HG03565 (cell line): Measurements from ENCODE around the gene POLD1.
"Not testable (repeated sequence)": the region's sequence is repeated elsewhere in the genome, so short reads cannot be mapped to it uniquely, and the experiment has no call there.

ENCODE experiments used
- ATAC-seq: cut with Tn5 transposase; IDR thresholded peaks from one replicate; pipeline ENCODE4 v1.9.1; 2021; ENCODE audit warnings: mild to moderate bottlenecking, moderate library complexity; ENCODE audit not compliant: unreplicated experiment

POLD1 gene

GRCh38 chr19:50383852-50384684 lies at the start of gene POLD1:
Gene POLD1, plus strand, starts transcription at chr19:50384347. Its CDS starts 14,505 bp downstream, at chr19:50398852.
- ATAC-seq, result peak; percentile 76

GRCh38 chr19:50334741-50335421 lies 49.3 kb upstream of the POLD1 start:
- no peak for ATAC-seq

- ATAC-seq, result not testable (repeated sequence)
These were observed 47.1 kb upstream of the POLD1 start for GRCh38 chr19:50337031-50337430.

GRCh38 chr19:50340331-50340730 lies 43.8 kb upstream of the POLD1 start:
- no peak for ATAC-seq

GRCh38 chr19:50341091-50341564 lies 43.0 kb upstream of the POLD1 start:
- ATAC-seq, result peak; percentile 55

GRCh38 chr19:50344661-50345318 lies 39.4 kb upstream of the POLD1 start:
- peak; percentile 34 for ATAC-seq

- peak; percentile 47 for ATAC-seq
These were observed 37.0 kb upstream of the POLD1 start for GRCh38 chr19:50347089-50347581.

- no peak for ATAC-seq
These were observed 34.7 kb upstream of the POLD1 start for GRCh38 chr19:50349277-50350057.

- ATAC-seq, result no peak
These were observed 31.9 kb upstream of the POLD1 start for GRCh38 chr19:50352242-50352641.

- ATAC-seq, result not testable (repeated sequence)
These were observed 30.7 kb upstream of the POLD1 start for GRCh38 chr19:50353487-50353880.

- ATAC-seq, result no peak
These were observed 27.4 kb upstream of the POLD1 start for GRCh38 chr19:50356691-50357177.

- ATAC-seq, result peak; percentile 43
These were observed 26.7 kb upstream of the POLD1 start for GRCh38 chr19:50357178-50358100.

- ATAC-seq, result no peak
These were observed 25.4 kb upstream of the POLD1 start for GRCh38 chr19:50358483-50359327.

- ATAC-seq, result no peak
These were observed 24.8 kb upstream of the POLD1 start for GRCh38 chr19:50359328-50359818.

- ATAC-seq, result no peak
These were observed 22.7 kb upstream of the POLD1 start for GRCh38 chr19:50361290-50362029.

- ATAC-seq, result no peak
These were observed 22.1 kb upstream of the POLD1 start for GRCh38 chr19:50362030-50362412.

GRCh38 chr19:50362656-50363424 lies 21.3 kb upstream of the POLD1 start:
- no peak for ATAC-seq
